ENCODE measurements around the gene ITGA1.
A peak's percentile ranks its signal among the peaks of the same experiment; 100 is the strongest.

Gene ITGA1

DNA sequence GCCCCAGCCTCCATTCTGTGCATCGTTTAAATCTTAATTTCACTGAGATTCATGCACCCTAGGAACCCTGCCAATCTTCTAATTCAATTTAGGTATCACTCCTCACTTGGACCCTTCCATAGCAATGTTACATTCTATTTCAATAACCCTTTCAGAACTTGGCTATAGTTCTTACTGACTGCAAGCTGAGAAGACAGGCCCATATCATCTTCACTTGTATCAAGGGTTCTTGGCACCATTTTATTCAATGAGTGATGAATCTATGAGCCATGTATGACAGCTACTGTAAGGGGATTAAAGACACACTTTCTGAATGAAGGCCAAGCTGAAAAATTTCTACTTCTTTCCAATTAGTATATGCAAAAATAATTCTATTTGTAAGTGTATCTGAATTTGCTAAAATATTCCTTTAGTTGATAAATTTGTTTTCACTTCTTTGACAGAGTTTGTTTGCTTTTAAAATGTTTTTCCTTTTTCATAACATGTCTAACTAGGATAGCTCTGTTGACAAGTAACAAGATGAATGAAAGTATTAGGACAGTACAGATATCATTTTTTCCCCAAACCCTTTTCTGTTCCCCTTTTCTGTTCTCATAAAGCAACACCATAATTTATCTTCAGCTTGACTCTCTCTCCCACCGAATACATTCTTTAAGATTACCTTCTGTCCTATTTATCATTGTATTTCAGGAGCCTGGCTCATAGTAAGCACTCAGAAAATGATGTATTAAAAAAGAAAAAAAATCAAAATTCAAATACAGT is 211.0 kb downstream of the ITGA1 start:
- DNase-seq (ENCODE audit: low read depth): no peak

DNA sequence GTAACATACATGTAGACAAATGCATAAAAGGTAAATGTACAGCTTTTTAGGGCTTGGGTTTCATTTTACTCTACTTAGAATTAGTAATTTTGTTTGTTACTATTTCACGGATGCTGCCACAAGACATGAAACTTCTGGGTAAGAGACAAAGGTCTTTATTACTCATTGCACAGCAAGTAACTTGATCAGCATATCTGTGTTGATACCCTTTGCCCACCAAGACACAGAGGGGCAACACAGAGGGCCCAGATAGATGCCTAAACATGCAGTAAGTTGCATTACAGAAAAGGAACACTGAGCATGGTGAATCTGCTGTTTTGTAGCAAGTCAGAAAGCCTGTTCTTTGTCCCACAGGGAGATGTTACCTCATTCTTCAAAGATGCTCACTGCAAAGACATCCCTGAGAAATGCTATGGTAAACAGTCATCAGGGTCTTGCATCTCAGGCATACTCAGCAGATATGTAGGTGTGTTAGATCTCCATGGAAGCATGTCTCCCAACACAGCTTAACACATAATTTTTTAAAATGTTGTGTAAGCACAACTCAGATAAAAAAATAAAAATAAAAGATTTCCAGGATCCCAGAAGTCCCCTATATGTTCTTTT is 211.7 kb downstream of the ITGA1 start:
- peak; percentile 50 for DNase-seq (ENCODE audit: low read depth)

DNA sequence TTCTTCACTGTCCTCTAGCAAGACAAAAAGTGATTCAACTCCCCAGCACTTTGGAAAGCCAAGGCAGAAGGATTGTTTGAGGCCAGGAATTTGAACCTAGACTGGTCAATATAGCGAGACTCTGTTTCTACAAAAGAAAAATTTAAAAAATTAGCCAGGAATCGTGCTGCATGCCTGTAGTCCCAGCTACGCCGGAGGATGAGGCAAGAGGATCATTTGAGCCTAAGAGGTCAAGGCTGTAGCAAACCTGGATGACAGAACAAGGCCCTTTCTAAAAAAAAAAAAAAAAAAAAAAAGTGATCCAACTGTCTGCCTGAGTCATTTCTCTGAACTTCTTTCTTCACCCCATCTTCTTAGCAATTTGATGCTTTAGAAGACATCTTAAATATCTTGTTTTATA is 213.8 kb downstream of the ITGA1 start:
- no peak for DNase-seq (ENCODE audit: low read depth)

DNA sequence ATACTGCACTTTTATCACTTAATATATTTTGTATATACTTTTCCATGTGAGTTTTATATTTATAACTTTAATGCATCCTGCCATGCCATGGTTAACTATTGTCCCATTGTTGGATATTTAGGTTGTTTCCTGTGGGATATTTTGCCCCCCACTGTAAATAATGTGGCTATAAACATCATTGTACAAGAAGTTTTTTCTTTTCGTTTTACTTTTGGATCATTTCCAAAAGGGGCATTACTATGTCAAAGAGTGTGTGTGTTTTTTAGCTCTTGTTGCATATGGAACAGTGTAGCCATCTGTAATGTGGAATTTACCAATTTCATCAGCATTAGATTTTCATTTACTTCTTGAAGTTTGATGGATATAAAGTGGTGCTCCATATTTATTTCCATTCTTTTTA is 214.8 kb downstream of the ITGA1 start:
- no peak for DNase-seq (ENCODE audit: low read depth)

DNA sequence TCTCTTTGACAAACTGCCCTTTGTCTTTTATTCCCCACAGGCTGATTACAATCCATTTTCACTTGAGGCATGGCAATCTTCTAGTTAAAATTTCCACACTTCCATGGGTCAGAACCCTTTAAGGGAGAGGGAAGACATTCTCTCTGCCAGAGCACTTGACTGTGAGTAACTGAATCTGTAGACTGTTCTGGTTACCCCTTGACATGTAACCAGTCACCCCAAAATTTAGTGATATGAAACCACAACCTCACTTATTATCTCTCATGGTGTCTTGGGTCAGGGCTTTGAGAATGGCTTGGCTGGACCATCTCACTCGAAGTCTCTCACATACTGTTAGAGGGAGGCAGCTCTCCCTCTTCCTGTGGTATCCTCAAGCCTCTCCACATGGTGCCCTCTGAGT is 215.4 kb downstream of the ITGA1 start:
- no peak for DNase-seq (ENCODE audit: low read depth)

DNA sequence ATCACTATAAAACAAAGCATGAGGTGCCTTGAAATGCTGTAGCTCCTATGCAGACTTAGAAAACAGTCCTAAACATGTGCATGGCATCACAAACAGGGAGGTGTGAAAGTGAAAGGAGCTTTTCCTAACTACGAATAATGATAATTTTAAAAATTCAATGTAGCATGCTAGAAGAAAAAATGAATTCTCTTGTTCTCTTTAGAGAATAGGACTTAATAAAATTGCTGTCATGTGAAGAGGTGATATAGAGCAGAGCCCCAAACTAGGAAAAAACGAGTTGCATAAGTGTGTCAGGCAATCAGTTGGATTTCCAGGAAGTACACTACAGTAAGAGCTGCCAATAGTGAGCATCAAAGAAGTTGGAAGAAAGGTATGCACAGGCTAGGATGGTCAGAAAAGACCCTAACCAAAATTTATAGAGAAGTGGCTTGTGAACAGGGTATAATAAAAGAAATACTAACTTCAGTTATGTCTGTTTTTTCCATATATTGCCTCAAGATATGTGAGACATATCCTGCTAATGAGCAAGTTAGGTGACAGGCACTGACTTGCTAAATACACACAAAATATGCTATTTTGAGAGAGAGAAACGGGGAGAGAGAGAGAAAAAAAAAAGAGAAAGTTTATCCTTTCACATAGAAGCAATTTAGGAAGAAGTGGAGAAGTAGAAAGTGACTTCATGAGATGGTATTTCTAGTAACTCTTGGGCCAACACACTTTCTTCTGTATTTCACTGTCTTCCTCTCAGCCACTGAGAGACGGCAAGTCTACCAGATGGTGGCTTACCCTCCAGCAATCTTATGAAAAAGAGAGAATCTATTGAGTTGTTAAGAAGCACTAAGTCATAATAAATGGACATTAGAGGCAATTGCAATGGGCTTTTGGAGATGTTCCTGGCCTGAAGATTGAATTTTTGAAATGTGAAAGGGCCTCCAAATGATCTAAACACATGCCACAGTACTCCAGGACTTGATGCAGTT is 219.5 kb downstream of the ITGA1 start:
- DNase-seq (ENCODE audit: low read depth): no peak

DNA sequence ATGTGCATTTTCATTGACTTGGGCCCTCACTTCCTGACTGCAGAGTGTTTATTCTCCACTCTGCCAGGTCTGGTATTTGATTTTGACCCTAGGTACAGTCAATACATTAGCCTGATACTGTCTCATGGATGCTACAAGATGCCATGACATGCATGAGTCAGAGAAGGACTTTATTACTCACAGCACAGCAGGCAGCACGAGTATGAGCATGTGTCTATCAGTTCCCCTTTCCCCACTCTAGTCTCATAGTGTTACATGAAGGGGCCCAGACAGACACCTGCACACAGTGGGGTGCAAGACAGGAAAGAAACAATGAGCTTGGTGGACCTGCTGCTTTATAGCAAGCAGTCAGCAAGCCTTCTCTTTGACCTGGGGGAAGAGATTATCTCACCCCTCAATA is 221.0 kb downstream of the ITGA1 start:
- no peak for DNase-seq (ENCODE audit: low read depth)
